Measurements from ENCODE around the gene MEI1. TPM values are rescaled to one million over a fixed set of nuclear protein-coding genes. Genes with fewer than 3 reads are reported as not detected.

MEI1 gene
- polyA plus RNA-seq, 1 donor (not counting 4 experiments of a cell fraction or from before 2014, with no cell fraction given), result 0.10 TPM

GRCh38 chr22:41762980-41763779 is 63.9 kb downstream of the MEI1 start:
- no peaks in the 10 kb centered on the region for H3K79me2 ChIP-seq (ENCODE audit: control insufficient read depth, insufficient read depth, low read length)
- dilution Hi-C loops (cut with MboI; ENCODE audit: extremely low pct_ligation_motif_present, low sequenced_read_pairs), result no loop called here
- no peak overlapping the region for H3K27ac ChIP-seq (ENCODE audit: control insufficient read depth, insufficient read depth, low read length)
- peaks cover 11% of the 10 kb centered on the region for H3K4me1 ChIP-seq (ENCODE audit: control insufficient read depth, extremely low read depth, insufficient read depth, low read length)
- no peaks in the 10 kb centered on the region for H3K9me3 ChIP-seq (ENCODE audit: control insufficient read depth, low read depth, low read length)
- no peak overlapping the region for H2AFZ ChIP-seq (ENCODE audit: control insufficient read depth, low read length)
- no peak overlapping the region for H3K4me3 ChIP-seq (ENCODE audit: control insufficient read depth in 2 of 3, extremely low read depth in 1 of 3, insufficient read depth in 2 of 3, low read depth in 1 of 3, low read length in 3 of 3)
- no peaks in the 10 kb centered on the region for H4K20me1 ChIP-seq (ENCODE audit: control insufficient read depth, extremely low read depth, insufficient read depth, low read length)
- H3K36me3 ChIP-seq (ENCODE audit: control insufficient read depth in 2 of 2, extremely low read depth in 1 of 2, insufficient read depth in 2 of 2, low read length in 2 of 2), result no peaks in the 10 kb centered on the region
- no peak for DNase-seq (ENCODE audit: low read depth, low spot score)
- H3K9ac ChIP-seq (ENCODE audit: control insufficient read depth, extremely low read depth, insufficient read depth, low read length), result no peak overlapping the region
- no peaks in the 10 kb centered on the region for H3K9me1 ChIP-seq (ENCODE audit: control insufficient read depth, extremely low read depth, insufficient read depth, low read length)
- peak; percentile 61 to 68 (median 64) for TF ChIP-seq CTCF (optimal IDR thresholded peaks at IDR 0.05 in 1 of 3, IDR thresholded peaks at IDR 0.05 in 1 of 3, conservative IDR thresholded peaks at IDR 0.05 in 1 of 3; ENCODE audit: extremely low read depth in 1 of 3, insufficient read depth in 2 of 3, low read length in 3 of 3)
- TF ChIP-seq EZH2 (IDR thresholded peaks at IDR 0.05; ENCODE audit: low read length), result no peak
- no peaks in the 10 kb centered on the region for H3K27me3 ChIP-seq (ENCODE audit: control insufficient read depth, extremely low read depth, insufficient read depth, low read length)
- FAIRE-seq, result peak; percentile 84
- H3K4me2 ChIP-seq (ENCODE audit: control insufficient read depth, extremely low read depth, insufficient read depth, low read depth, low read length), result no peak overlapping the region

- H3K4me2 ChIP-seq (ENCODE audit: control insufficient read depth, extremely low read depth, insufficient read depth, low read depth, low read length), result no peak overlapping the region
- dilution Hi-C loops (cut with MboI; ENCODE audit: extremely low pct_ligation_motif_present, low sequenced_read_pairs), result no loop called here
- FAIRE-seq (no peak), DNase-seq (ENCODE audit: low read depth, low spot score) (no peak)
- H3K36me3 ChIP-seq (ENCODE audit: control insufficient read depth in 2 of 2, extremely low read depth in 1 of 2, insufficient read depth in 2 of 2, low read length in 2 of 2), result no peaks in the 10 kb centered on the region
- H3K4me3 ChIP-seq (ENCODE audit: control insufficient read depth in 2 of 3, extremely low read depth in 1 of 3, insufficient read depth in 2 of 3, low read depth in 1 of 3, low read length in 3 of 3), result no peak overlapping the region
- H3K9ac ChIP-seq (ENCODE audit: control insufficient read depth, extremely low read depth, insufficient read depth, low read length), result no peak overlapping the region
- no peaks in the 10 kb centered on the region for H3K79me2 ChIP-seq (ENCODE audit: control insufficient read depth, insufficient read depth, low read length)
- no peaks in the 10 kb centered on the region for H3K9me1 ChIP-seq (ENCODE audit: control insufficient read depth, extremely low read depth, insufficient read depth, low read length)
- H3K27me3 ChIP-seq (ENCODE audit: control insufficient read depth, extremely low read depth, insufficient read depth, low read length), result no peaks in the 10 kb centered on the region
- TF ChIP-seq EZH2 (IDR thresholded peaks at IDR 0.05; ENCODE audit: low read length) (no peak), CTCF (optimal IDR thresholded peaks at IDR 0.05 in 1 of 3, IDR thresholded peaks at IDR 0.05 in 1 of 3, conservative IDR thresholded peaks at IDR 0.05 in 1 of 3; ENCODE audit: extremely low read depth in 1 of 3, insufficient read depth in 2 of 3, low read length in 3 of 3) (no peak)
- no peak overlapping the region for H3K27ac ChIP-seq (ENCODE audit: control insufficient read depth, insufficient read depth, low read length)
- H2AFZ ChIP-seq (ENCODE audit: control insufficient read depth, low read length), result no peak overlapping the region
- peaks cover 27% of the 10 kb centered on the region for H3K4me1 ChIP-seq (ENCODE audit: control insufficient read depth, extremely low read depth, insufficient read depth, low read length)
- H3K9me3 ChIP-seq (ENCODE audit: control insufficient read depth, low read depth, low read length), result no peaks in the 10 kb centered on the region
- H4K20me1 ChIP-seq (ENCODE audit: control insufficient read depth, extremely low read depth, insufficient read depth, low read length), result no peaks in the 10 kb centered on the region
Measured at GRCh38 chr22:41766476-41766875, 67.2 kb downstream of the MEI1 start.
